GM18511 (cell line): Measurements from ENCODE around the gene RNGTT.
A peak's percentile ranks its signal among the peaks of the same experiment; 100 is the strongest.

ENCODE experiments used
- ATAC-seq: cut with Tn5 transposase; IDR thresholded peaks from one replicate; pipeline ENCODE4 v1.9.1; 2021; ENCODE audit warnings: mild to moderate bottlenecking, moderate library complexity; ENCODE audit not compliant: unreplicated experiment

The RNGTT gene

DNA sequence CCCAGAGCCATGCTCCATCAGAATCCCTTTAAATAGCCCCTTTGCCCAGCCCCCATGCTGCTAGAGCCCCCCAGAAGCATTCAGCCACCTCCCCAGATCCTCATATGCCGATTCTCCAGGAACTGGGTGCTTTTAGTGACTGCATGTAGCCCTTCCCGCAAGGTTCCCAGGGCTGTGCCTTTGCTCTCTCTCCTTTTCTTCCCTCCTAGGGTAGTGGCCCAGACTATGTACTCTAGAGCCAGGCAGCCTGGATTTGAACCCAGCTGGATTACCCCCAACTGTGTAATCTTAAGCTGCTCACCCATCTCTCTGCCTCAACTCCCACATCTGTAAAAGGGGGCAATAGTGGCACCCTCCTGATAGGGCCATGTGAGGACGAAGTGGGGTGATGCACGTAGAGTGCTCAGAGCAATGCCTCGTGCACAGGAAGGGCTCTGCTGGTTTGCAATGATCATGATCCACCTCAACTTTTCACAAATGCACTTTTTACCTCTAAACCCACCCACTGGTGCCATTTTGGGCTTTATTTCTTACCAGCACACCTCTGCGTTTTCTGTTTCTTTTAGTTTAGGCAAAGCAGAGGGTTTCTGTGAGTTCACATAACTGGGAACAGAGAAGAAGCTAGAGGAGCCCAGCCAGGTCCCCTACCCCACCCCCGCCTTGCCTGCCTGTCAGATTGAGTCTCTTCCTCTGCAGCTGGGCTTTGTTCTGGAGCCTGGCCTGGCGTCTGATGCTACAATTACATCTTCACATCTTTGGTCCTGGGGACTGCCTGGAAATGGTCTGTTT lies 396.5 kb downstream of the RNGTT start:
- peak; percentile 54 for ATAC-seq

DNA sequence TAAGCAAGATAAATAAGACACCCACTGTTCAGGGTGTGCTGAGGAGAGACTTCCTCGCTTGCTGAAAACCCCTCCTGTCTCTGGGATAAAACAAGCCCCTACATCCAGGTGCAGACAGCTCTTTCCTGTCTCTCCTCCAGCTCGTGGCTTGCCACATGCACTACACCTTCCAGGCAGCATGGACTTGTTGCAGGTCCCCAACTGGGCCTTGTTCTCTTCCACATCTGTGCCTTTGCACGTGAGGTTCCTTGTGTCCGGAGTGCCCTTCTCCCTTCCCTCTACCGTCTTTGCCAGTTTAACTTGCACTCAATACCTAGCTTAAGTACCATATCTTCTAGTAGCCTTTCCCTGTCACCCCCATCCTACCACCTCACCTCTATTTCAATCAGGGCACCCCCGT lies 397.6 kb downstream of the RNGTT start:
- ATAC-seq: no peak

DNA sequence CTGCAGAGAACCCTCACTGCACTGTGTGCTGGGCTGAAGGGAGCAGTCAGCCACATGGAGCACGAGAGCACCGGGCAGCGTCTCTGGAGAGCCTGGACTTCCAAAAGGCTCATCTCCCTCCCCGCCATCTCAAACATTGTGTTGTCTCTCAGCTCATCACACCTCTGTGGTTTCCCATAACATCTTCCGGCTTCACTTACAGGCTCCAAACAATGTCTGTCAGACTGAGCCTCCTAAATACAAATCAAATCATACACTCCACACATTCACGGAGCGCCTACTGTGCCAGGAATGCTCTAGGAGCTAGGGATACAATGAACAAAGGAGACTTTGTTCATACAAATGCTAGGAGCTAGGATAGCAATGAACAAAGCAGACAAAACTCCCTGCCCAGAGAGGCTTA lies 398.0 kb downstream of the RNGTT start:
- no peak for ATAC-seq

DNA sequence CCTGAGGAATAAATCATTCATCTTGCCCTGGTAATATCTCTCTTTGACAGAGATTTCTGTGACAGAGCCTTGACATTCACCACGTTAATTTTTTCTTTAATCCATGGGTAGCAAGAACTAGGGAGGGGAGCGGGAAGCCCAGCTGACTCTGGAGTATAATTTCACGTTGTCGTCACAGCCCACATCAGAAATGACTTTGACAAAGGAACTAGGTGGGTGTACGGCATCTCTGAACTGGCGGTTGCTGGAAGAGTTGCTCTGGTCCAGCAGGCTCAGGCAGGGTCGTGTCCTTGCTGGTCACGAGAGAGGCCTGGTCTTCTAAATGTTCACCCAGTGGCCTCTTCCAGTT lies 400.2 kb downstream of the RNGTT start:
- no peak for ATAC-seq

DNA sequence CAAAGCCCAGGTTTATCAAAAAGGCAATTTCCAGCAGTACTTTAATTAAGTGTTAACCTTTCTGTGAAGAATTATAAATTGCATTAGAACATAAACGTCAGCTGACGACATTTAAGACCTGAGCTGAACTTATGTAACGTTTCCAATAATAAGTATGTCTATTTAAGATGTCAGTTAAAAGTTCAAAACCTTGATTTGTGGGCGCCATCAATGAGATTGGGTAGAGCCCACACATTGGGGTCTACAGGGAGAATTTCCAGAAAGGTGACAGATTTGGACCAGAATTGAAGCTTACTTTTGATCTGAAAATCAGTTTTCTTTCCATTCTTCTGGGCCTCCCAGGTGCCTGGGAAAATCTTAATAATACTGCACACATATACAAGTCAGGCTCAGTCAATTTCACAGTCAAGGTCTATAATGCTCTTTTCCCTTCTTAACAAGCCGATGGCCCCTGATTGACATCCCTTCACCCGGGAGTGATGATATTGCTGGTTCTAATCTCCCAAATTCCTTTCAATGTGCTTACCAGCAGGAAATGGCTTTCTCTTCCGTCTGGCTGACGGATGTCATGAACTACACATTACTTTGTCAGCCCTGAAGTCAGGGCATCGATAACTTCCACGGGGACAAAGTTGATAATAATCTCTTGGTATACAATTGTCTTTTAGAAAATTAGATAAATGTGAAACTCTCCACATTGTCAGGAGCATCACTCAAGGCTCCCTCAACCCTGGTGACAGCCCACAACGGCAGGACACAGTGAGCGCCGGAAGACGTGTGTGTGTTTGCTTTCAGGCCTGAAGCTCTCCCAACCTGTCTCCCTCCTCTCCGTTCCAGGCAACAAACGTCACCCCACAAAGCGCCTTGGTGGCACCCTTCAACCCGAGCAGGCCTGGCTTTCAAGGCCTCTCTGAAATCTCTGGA lies 400.8 kb downstream of the RNGTT start:
- no peak for ATAC-seq

DNA sequence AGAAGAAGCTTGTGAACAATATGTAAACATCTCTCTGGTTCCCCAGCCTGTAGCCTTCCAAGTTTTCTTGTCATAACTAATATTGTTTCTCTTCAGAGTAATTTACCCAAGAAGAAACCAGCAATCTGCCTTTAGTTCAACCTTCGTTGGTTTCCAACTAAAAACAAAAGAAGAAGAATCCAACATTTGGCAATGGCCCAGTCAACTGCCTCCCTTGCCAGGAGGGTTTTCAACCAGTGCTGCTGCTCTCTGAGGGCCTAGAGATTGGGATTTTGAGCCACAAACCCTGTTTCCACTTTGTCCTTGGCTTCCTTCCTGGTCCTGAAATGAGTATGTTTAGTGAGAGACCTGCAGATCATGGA lies 401.5 kb downstream of the RNGTT start:
- ATAC-seq: no peak

DNA sequence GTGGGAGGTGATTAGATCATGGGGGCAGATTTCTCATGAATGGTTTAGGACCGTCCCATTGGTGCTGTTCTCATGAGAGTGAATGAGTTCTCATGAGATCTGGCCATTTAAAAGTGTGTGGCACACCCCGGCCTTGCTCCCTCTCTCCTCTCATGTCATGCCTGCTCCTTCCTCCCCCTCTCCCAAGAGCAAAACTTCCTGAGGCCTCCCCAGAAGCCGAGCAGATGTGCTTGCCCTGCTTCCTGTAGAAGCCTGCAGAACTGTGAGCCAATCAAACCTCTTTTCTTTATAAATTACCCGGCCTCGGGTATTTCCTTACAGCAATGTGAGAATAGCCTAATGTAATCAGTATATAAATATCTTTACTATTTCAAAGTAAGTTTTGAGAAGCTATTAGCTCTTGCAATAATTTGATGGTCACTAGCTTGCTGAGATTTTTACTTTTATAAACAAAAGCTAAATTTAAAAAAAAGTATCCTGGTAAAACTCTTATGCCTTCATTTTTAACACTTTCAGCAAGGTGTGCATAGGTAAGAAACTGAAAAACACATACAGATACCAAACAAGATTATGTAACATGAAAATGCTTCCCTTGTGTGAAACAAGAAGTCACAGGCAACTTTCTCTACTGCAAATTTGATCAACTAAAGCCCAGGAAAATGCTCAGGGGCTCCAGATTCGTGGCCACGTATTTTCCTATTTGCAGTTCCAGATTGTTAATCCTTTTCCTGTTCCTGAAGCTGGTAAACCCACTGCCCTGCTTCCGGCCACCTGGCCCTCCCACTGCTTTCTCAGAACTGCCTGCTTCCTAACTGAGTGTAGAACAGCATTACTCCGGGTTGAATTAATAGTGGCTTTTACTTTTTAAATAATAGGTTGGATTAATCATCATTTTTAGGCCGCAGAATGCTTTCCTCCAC lies 402.1 kb downstream of the RNGTT start:
- ATAC-seq: no peak
